HepG2 (cell line): Measurements from ENCODE around the gene ANO2.

ENCODE experiments used
- E2F5 ChIP-seq: sonication (generic); formaldehyde crosslinking; conservative IDR thresholded peaks from 2 replicates; pipeline ENCODE4 v1.4.0; 2020; ENCODE audit warnings: missing genetic modification reagents
- ELF4 ChIP-seq: sonication (generic); formaldehyde crosslinking; IDR thresholded peaks from 2 replicates; pipeline ENCODE4 v1.5.0; 2020; ENCODE audit warnings: missing genetic modification reagents, mild to moderate bottlenecking, moderate library complexity, borderline replicate concordance
- IRX3 ChIP-seq: sonication (generic); formaldehyde crosslinking; IDR thresholded peaks from 2 replicates; pipeline ENCODE4 v1.8.1; 2023; ENCODE audit warnings: mild to moderate bottlenecking, low read depth, missing genetic modification reagents, borderline replicate concordance
- KAT8 ChIP-seq: IDR thresholded peaks from 2 replicates; pipeline ENCODE4 v1.6.1; 2016; ENCODE audit warnings: missing genetic modification reagents, missing compliant biosample characterization
- POLR2A ChIP-seq, 2 experiments: IDR thresholded peaks; 2 replicates each; pipeline ENCODE4 v1.6.1; 2011; ENCODE audit warnings: low read depth in 2 of 2, low read length in 2 of 2, mild to moderate bottlenecking in 1 of 2, moderate library complexity in 1 of 2; ENCODE audit not compliant: insufficient read depth in 1 of 2
- SETDB1 ChIP-seq: sonication (generic); formaldehyde crosslinking; IDR thresholded peaks from 2 replicates; pipeline ENCODE4 v1.5.1; 2020; ENCODE audit warnings: missing genetic modification reagents, mild to moderate bottlenecking, borderline replicate concordance
- ZKSCAN8 ChIP-seq: IDR thresholded peaks from 2 replicates; pipeline ENCODE4 v1.6.1; 2016; ENCODE audit warnings: borderline replicate concordance, missing genetic modification reagents, missing compliant biosample characterization
- ZNF564 ChIP-seq: sonication (generic); formaldehyde crosslinking; IDR thresholded peaks from 2 replicates; pipeline ENCODE4 v1.8.1; 2023; ENCODE audit warnings: mild to moderate bottlenecking, missing genetic modification reagents

DNA sequence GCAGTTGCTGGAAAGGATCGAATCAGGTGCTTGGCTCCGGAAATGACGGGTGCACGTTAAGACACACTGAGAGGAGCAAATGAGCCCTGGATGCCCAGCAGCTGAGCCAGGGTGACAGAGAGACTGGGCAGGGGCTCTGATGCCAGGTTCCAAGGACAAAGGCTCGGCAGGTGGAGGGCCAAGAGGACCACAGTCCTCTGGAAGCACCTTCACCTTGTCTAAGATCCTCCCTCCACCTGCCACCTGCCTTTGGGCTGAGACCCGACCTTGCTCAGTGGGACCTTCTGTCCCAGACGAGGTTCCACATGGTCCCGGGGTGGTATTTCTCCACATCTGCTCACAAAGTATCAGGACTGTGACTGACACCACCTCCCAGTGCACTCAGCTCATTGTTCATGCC, 1.0 kb downstream of the ANO2 start:
- TF ChIP-seq KAT8 (no peak), ZNF564 (CRISPR knock-in tag) (no peak), POLR2A (IDR thresholded peaks at IDR 0.05; ENCODE audit: insufficient read depth in 1 of 2, low read depth in 2 of 2, low read length in 2 of 2) (no peak), ZKSCAN8 (CRISPR knock-in tag) (no peak), ELF4 (CRISPR knock-in tag) (no peak), SETDB1 (CRISPR knock-in tag) (no peak), IRX3 (CRISPR knock-in tag) (no peak), E2F5 (CRISPR knock-in tag) (no peak)
